Suppressor macrophage treated with lipopolysaccharide for 1 hour (primary cell): Measurements from ENCODE around the gene CA11.
A peak's percentile ranks its signal among the peaks of the same experiment; 100 is the strongest.
"Not testable (repeated sequence)": the region's sequence is repeated elsewhere in the genome, so short reads cannot be mapped to it uniquely, and the experiment has no call there.

Experiments used
- DNase-seq, 3 donors: peaks; one replicate each; pipeline ENCODE4 v3.0.0-alpha.2; 2020 to 2022

Gene CA11

GRCh38 chr19:48669903-48670668, 24.1 kb upstream of the CA11 start:
- no peak for DNase-seq

GRCh38 chr19:48668761-48669160, 22.8 kb upstream of the CA11 start:
- DNase-seq: no peak

GRCh38 chr19:48668332-48668731, 22.3 kb upstream of the CA11 start:
- DNase-seq: no peak

GRCh38 chr19:48665786-48666185, 19.8 kb upstream of the CA11 start:
- DNase-seq: no peak

- no peak for DNase-seq
Observed at GRCh38 chr19:48664476-48664875, 18.5 kb upstream of the CA11 start.

GRCh38 chr19:48663667-48664066, 17.7 kb upstream of the CA11 start:
- DNase-seq: no peak

- no peak for DNase-seq
Observed at GRCh38 chr19:48661711-48662090, 15.7 kb upstream of the CA11 start.

- peak; percentile 93 to 95 (median 95) for DNase-seq
Observed at GRCh38 chr19:48660852-48661710, 15.1 kb upstream of the CA11 start.

GRCh38 chr19:48659768-48660167, 13.8 kb upstream of the CA11 start:
- DNase-seq: peak; percentile 39 to 53 (median 48)

GRCh38 chr19:48658483-48658882, 12.5 kb upstream of the CA11 start:
- DNase-seq: no peak

GRCh38 chr19:48657828-48658227, 11.8 kb upstream of the CA11 start:
- DNase-seq: not testable (repeated sequence)

GRCh38 chr19:48656840-48657474, 11.0 kb upstream of the CA11 start:
- no peak for DNase-seq

GRCh38 chr19:48654299-48655059, 8.5 kb upstream of the CA11 start:
- DNase-seq: no peak

GRCh38 chr19:48651683-48652048, 5.7 kb upstream of the CA11 start:
- no peak for DNase-seq

- DNase-seq: no peak
Observed at GRCh38 chr19:48650974-48651682, 5.1 kb upstream of the CA11 start.

GRCh38 chr19:48648134-48648533, 2.1 kb upstream of the CA11 start:
- DNase-seq: no peak

GRCh38 chr19:48646722-48647216, 782 bp upstream of the CA11 start:
- DNase-seq: no peak

GRCh38 chr19:48645620-48646000, 377 bp downstream of the CA11 start:
- peak in 1 of 3 donors; percentile 38 for DNase-seq

- peak; percentile 63 to 81 (median 75) for DNase-seq
Observed at GRCh38 chr19:48644839-48645619, 958 bp downstream of the CA11 start.

GRCh38 chr19:48644355-48644754, 1.6 kb downstream of the CA11 start:
- no peak for DNase-seq

GRCh38 chr19:48642862-48643261, 3.1 kb downstream of the CA11 start:
- no peak for DNase-seq
